ENCODE results near the gene C22orf15. TPM values are rescaled to one million over a fixed set of nuclear protein-coding genes. Genes with fewer than 3 reads are reported as not detected.

Gene C22orf15
- total RNA-seq, 1 experiment from 2014 or later: not detected

DNA sequence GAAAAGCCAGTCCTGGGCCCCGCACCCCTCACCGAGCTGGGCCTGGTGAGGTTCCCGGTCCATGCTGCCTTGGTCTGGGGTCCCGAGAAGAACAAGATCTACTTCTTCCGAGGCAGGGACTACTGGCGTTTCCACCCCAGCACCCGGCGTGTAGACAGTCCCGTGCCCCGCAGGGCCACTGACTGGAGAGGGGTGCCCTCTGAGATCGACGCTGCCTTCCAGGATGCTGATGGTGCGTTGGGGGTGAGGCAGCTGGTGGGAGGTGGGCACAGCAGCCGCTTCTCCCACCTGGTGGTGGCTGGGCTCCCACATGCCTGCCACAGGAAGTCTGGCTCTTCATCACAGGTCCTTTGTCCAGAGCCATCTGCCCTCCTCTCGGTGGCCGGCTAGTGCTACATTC is 19.5 kb downstream of the C22orf15 start:
- no peaks in the 10 kb centered on the region for H3K9me3 ChIP-seq (ENCODE audit: control insufficient read depth in 1 of 2, insufficient read depth in 1 of 2, low read depth in 1 of 2, low read length in 2 of 2)
- no peaks in the 10 kb centered on the region for H3K36me3 ChIP-seq (ENCODE audit: control insufficient read depth in 1 of 2, insufficient read depth in 2 of 2, low read length in 2 of 2)
- H3K4me2 ChIP-seq (ENCODE audit: low read length): peak overlapping the region; percentile 54
- H3K4me1 ChIP-seq (ENCODE audit: control insufficient read depth in 1 of 2, insufficient read depth in 2 of 2, low read length in 2 of 2): peaks cover 17 to 39% of the 10 kb centered on the region in 2 experiments
- BruUV-seq (replicated peaks): no TSS peak
- no peaks in the 10 kb centered on the region for H3K79me2 ChIP-seq (ENCODE audit: insufficient read depth, low read length)
- H3K9me2 ChIP-seq (ENCODE audit: insufficient read depth): no peaks in the 10 kb centered on the region
- intact Hi-C loops (cut with micrococcal nuclease): no loop called here
- POLR2A ChIA-PET: interaction anchor here (0.9 kb wide), 1 partner anchor 11 kb away, joined by 3 read pairs; no protein-coding TSS in a partner anchor
- no peak for DNase-seq (ENCODE audit: low read depth, low spot score)
- TF ChIP-seq POLR2AphosphoS5 (IDR thresholded peaks at IDR 0.05; ENCODE audit: low read depth, low read length) (no peak), CBX3 (IDR thresholded peaks at IDR 0.05; ENCODE audit: low read depth) (no peak), POLR2A (IDR thresholded peaks at IDR 0.05; ENCODE audit: borderline replicate concordance, extremely low read depth, insufficient read depth, insufficient read length) (no peak), ZNF274 (IDR thresholded peaks at IDR 0.05; ENCODE audit: low read depth, low read length) (no peak), EZH2 (IDR thresholded peaks at IDR 0.05) (no peak), EZH2phosphoT487 (IDR thresholded peaks at IDR 0.05; ENCODE audit: borderline replicate concordance) (no peak), CEBPB (IDR thresholded peaks at IDR 0.05; ENCODE audit: low read depth) (no peak), YY1 (IDR thresholded peaks at IDR 0.05; ENCODE audit: extremely low read depth, insufficient replicate concordance, low read depth, low read length) (no peak), SP1 (IDR thresholded peaks at IDR 0.05; ENCODE audit: low read depth) (no peak), SRF (IDR thresholded peaks at IDR 0.05; ENCODE audit: low read depth) (no peak)
- TF ChIP-seq, protein P1, sequence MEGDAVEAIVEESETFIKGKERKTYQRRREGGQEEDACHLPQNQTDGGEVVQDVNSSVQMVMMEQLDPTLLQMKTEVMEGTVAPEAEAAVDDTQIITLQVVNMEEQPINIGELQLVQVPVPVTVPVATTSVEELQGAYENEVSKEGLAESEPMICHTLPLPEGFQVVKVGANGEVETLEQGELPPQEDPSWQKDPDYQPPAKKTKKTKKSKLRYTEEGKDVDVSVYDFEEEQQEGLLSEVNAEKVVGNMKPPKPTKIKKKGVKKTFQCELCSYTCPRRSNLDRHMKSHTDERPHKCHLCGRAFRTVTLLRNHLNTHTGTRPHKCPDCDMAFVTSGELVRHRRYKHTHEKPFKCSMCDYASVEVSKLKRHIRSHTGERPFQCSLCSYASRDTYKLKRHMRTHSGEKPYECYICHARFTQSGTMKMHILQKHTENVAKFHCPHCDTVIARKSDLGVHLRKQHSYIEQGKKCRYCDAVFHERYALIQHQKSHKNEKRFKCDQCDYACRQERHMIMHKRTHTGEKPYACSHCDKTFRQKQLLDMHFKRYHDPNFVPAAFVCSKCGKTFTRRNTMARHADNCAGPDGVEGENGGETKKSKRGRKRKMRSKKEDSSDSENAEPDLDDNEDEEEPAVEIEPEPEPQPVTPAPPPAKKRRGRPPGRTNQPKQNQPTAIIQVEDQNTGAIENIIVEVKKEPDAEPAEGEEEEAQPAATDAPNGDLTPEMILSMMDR (IDR thresholded peaks at IDR 0.05 in 2 of 3, conservative IDR thresholded peaks at IDR 0.05 in 1 of 3; ENCODE audit: borderline replicate concordance in 1 of 3, insufficient read depth in 1 of 3, low read depth in 2 of 3, low read length in 2 of 3): no peak
- TF ChIP-seq, protein P2, sequence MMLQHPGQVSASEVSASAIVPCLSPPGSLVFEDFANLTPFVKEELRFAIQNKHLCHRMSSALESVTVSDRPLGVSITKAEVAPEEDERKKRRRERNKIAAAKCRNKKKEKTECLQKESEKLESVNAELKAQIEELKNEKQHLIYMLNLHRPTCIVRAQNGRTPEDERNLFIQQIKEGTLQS (IDR thresholded peaks at IDR 0.05): no peak
- no peak overlapping the region for H2AFZ ChIP-seq (ENCODE audit: low read depth, low read length, poor library complexity, severe bottlenecking)
- RAD21 ChIA-PET (ENCODE audit: low non-redundant PET in 1 of 2, low total read pairs in 2 of 2, uncharacterized antibody in 2 of 2, unreplicated experiment in 2 of 2): no interaction called here
- H3K9ac ChIP-seq (ENCODE audit: low read length): no peak overlapping the region
- CTCF ChIA-PET: no interaction called here
- no peak overlapping the region for H3K4me3 ChIP-seq (replicated peaks in 1 of 2; ENCODE audit: low read depth in 1 of 2, low read length in 2 of 2)
- H3K27me3 ChIP-seq (ENCODE audit: insufficient read depth, low read length): no peaks in the 10 kb centered on the region
- peak overlapping the region; percentile 39; the same call in 1 of the 2 replicates for H3K27ac ChIP-seq (ENCODE audit: low read depth, low read length)
- ATAC-seq: no peak
- no peaks in the 10 kb centered on the region for H4K20me1 ChIP-seq (ENCODE audit: insufficient read depth)
